ENCODE results near the gene EPHA3.

Gene EPHA3

DNA sequence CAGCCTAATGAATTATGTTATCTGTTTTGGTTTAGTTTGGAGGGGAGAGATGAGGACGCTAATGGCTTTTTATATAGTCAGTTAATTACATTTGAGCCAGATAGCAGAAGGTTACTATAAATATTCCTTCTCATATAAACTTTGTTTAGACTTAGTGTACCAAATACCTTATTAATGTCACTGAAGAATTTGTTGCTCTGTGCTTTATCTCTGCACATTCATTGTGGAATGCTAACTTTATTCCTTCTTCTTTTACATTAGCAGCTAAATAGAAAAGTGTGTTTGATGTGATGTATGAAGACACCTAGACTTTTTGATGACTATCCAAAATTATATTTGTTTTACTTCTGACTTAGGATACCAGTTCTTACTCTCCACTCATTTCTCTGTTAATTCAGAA is 105.2 kb downstream of the EPHA3 start:
- H3K27ac ChIP-seq: no peak overlapping the region
- no peak for DNase-seq (ENCODE audit: low spot score)
- CTCF ChIA-PET: no interaction called here
- POLR2A ChIA-PET (ENCODE audit: low non-redundant PET): no interaction called here
- TF ChIP-seq, protein P1, sequence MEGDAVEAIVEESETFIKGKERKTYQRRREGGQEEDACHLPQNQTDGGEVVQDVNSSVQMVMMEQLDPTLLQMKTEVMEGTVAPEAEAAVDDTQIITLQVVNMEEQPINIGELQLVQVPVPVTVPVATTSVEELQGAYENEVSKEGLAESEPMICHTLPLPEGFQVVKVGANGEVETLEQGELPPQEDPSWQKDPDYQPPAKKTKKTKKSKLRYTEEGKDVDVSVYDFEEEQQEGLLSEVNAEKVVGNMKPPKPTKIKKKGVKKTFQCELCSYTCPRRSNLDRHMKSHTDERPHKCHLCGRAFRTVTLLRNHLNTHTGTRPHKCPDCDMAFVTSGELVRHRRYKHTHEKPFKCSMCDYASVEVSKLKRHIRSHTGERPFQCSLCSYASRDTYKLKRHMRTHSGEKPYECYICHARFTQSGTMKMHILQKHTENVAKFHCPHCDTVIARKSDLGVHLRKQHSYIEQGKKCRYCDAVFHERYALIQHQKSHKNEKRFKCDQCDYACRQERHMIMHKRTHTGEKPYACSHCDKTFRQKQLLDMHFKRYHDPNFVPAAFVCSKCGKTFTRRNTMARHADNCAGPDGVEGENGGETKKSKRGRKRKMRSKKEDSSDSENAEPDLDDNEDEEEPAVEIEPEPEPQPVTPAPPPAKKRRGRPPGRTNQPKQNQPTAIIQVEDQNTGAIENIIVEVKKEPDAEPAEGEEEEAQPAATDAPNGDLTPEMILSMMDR (conservative IDR thresholded peaks at IDR 0.05; ENCODE audit: low read depth): no peak

DNA sequence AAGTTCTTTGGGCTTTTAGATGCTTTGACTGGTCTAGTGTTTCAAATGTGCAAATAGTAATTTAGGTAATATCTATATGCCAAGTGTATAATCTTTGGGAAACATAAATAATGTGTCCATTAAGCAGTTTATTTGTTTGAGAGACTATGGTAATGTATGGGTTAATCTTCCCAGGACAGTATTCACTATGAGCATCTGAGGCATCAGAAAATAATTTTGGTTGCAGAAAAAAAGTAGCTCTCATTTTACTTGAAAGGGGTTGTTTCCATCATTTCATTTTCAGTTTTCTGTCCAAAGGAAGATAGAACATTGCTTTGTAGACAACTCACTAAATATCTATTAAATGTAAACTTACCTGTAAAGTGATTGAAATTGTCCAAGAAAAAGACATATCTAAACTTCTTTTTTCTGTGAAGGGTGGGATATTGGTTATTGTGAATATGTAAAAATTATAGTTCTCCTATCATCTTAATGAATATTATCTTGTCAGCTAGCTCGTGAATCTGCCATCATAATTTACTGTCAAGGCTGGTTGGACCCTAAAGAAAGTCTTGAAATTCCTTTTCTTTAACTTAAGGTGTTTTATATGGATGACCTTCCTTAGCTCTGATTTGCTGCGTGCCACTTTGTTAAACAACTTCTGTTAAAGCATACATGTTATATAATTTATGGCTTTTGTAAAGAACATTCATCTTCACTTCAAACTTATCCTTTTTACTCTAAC is 108.8 kb downstream of the EPHA3 start:
- ChIA-PET CTCF (interaction anchor here (0.6 to 0.7 kb wide), 2 partner anchors 69 to 316 kb away, joined by 3 to 4 read pairs; no protein-coding TSS in a partner anchor), POLR2A (ENCODE audit: low non-redundant PET) (no interaction called here)
- H3K27ac ChIP-seq: no peak overlapping the region
- TF ChIP-seq, protein P1 (conservative IDR thresholded peaks at IDR 0.05; ENCODE audit: low read depth): no peak
- no peak for DNase-seq (ENCODE audit: low spot score)

DNA sequence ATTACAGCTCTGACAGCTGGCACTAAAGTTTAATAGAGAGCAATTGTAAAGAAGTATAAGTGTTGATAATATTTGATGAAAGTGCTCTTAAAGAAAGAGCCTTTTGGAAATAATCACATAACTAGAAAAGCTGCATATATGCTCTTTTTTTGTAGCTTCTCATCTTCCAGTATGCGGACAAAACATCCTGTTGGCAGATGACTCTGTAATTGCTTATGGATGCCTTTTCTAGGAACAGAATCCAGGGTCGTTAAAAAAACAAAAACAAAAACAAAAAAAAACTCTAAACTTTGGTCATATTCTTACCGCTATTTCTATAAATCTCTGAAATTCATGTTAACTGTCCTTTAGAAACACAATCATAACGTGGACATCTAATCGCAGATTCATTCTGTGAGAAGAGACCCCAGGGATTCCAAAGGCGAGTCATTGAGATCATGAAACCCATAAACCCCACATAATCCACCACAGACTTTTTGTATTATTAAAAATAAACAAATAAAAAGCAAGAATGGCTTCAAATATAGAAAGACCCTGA is 109.8 kb downstream of the EPHA3 start:
- ChIA-PET POLR2A (ENCODE audit: low non-redundant PET) (no interaction called here), CTCF (no interaction called here)

DNA sequence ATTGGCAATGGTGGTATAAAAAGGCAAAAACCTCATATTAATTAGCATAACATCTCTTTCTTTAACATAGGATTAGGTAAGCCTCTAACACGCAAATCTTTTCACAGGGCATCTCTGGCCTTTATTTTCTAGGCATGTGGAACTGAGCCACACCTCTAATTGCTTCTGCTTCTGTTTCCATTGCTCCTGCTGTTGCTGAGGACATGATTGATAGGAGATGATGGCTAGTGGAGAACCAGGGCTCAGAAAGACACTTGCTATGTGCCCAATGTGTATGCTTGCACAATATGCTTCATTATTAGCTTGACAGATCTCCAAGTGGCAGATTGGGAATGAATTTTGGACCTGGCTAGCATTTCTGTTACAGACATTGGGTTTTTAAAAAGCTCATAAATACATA is 114.5 kb downstream of the EPHA3 start:
- H3K27ac ChIP-seq: no peak overlapping the region
- DNase-seq (ENCODE audit: low spot score): no peak
- ChIA-PET CTCF (no interaction called here), POLR2A (ENCODE audit: low non-redundant PET) (no interaction called here)
- TF ChIP-seq, protein P1 (conservative IDR thresholded peaks at IDR 0.05; ENCODE audit: low read depth): no peak

More for the DNA sequence above, 109.8 kb downstream of the EPHA3 start:
- TF ChIP-seq, protein P1 (conservative IDR thresholded peaks at IDR 0.05; ENCODE audit: low read depth): no peak
- no peak for DNase-seq (ENCODE audit: low spot score)
- H3K27ac ChIP-seq: no peak overlapping the region

DNA sequence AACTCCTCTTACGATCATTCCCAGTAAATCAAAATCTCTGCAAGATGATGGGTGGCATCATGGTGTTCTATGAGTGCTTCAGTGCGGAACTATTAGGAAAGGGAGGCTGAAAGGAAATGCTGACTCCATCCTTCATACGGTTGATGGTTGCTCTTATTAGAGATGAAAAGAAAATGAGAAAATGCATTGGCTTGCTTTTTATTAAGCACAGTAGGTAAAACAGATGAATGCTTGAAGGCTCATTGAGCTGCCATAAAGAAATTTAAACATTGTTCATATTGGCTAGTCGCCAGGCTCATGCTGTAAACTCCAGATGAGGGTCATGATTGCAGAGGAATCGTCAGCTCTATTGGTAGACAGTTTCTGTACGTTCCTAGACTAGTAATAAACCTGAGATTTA is 115.8 kb downstream of the EPHA3 start:
- ChIA-PET CTCF (no interaction called here), POLR2A (ENCODE audit: low non-redundant PET) (no interaction called here)

DNA sequence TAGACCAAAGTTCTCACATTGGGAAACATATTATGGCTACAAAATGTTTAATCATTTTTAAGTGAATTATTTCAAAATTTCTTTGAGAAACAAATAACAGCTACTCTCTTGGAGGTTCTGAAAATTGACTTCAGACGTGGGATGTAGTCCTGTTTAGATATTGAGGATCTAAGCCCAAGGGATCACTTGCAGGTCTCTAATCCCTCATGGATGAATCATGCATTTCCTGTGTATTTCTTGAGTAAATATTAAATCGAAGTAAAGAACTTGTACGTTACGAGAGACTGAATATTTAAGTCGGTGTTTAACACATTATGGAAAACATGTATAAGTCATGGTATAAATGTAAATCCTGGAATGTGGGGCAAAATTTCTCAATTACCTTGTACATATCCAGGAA is 119.8 kb downstream of the EPHA3 start:
- H3K27ac ChIP-seq: no peak overlapping the region
- DNase-seq (ENCODE audit: low spot score): peak; percentile 2
- ChIA-PET POLR2A (ENCODE audit: low non-redundant PET) (no interaction called here), CTCF (no interaction called here)
- TF ChIP-seq, protein P1 (conservative IDR thresholded peaks at IDR 0.05; ENCODE audit: low read depth): no peak

More for the DNA sequence above, 115.8 kb downstream of the EPHA3 start:
- DNase-seq (ENCODE audit: low spot score): no peak
- TF ChIP-seq, protein P1 (conservative IDR thresholded peaks at IDR 0.05; ENCODE audit: low read depth): no peak
- H3K27ac ChIP-seq: no peak overlapping the region
